GM19099 (cell line): ENCODE measurements around the gene C1QTNF7.

ENCODE experiments used
- POLR2A ChIP-seq: IDR thresholded peaks from 3 replicates; pipeline ENCODE4 v1.6.1; 2011; ENCODE audit warnings: low read depth; ENCODE audit not compliant: insufficient read length; ENCODE audit errors: extremely low read depth

Gene C1QTNF7

DNA sequence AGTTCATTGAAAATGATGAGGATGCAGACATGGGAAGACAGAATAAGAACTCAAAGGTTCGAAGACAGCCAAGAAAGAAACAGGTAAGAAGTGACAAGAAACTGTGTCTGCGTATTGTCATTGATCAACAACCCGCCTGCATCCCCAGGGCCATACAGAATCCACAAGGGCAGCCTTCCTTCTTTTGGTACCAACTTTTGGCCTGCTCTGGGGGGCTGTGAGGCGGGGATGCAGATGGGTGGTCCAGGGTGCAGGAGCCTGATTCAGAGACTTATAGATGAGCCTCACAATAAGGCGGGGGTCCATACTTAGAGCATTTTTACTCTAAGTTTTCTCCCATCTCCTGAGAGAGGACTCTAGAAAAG, 50.9 kb downstream of the C1QTNF7 start:
- no peak for TF ChIP-seq POLR2A

DNA sequence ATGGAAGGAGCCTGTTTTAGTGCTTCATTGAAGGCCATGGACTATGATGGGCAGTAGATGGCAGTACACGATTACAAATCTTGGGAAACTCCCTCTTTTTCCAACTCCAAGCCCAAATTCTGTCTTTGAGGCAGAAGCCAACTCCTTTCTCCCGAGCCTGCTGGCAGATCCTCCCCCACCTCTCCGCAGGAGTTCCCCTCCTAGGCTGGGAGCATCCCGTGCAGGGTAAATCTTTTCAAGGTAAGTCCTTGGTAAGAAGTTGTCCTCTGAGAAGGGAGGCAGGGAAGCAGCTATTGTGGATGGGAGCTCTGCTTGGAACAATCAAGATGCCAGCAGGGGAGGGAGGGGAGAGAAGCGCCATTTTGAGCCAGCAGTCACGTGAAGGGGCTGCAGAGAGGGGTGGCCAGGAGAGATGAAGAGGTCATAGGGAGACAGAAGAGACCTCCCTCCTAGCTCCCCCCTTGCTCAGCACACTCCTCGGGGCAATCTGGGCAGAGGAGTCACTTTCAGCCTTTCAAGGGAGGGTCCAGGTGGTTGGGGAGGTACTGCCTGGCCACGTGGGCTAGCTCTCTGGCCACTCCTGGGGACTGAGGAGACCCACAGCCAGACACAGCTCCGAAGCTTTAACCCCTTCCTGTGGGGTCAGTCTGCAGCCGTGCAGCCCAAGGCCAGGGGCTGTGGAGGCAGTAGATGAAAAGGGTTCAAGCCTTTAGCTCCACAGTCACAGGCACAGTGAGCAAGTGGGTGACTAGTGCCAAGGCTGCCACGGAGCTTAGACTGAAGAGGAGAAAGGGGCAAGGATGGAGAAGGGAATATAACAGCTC, 51.5 kb downstream of the C1QTNF7 start:
- no peak for TF ChIP-seq POLR2A

DNA sequence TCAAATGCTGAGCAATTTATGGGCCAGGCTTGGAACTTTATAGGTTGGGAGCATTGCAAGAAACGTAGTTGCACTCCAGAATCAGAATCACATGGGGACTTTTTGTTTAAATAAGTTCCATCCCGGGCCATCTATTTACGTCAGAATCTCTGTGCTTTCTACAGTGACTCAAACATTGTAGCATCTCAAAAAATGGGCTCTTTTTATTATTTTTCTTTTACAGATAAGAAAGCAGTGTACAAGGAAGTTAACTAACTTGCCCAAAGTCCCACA, 52.0 kb downstream of the C1QTNF7 start:
- no peak for TF ChIP-seq POLR2A

DNA sequence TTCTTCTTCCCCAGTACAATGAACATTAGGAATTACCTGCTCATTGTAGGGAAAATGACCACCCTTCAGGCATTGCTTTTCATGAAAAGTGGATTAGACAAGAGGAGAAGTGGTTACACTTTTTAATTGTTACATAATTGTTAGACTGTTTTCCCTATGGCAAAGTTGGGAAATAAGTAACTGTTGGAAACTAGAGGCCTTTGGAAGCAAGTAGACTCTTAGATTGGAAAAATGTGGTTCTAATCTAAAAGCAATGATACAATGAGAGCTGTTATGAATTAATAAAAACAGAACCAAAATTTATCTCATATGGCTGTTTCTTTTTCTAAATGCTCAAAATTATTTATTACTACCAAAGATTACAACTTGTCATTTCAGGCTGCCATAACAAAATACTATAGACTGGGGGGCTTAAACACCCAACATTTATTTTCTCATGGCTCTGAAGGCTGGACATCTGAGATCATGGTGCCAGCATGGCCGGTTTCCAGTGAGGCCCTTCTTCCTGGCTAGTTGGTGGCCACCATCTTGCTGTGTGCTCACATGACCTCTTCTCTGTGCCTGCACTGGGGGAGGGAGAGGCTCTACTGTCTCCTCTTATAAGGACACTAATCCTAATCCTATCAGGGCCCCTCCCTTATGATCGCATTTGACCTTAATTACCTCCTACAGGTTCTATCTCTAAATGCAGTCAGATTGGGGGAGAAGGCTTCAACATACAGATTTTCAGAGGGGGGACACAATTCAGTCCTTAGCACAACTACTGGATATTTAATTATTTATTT, 54.3 kb downstream of the C1QTNF7 start:
- no peak for TF ChIP-seq POLR2A

DNA sequence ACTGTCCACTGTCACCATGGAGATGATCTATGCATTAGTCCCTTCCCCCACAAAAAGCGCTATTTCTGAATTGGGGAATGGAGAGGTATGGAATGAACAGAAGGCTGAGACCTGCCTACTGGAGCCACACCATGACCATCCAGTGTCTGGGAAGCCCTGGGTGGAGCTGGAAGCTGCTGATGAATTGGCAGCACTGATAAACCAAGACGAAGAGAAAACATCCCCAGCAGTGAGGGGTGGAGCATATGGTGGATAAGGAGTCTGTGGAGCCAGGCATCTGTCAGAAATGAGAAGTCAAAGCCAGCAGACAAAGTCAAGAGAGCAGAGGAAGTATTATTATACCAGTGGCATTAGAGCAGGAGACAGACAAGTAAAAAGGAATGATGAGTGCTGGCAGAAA, 55.0 kb downstream of the C1QTNF7 start:
- no peak for TF ChIP-seq POLR2A

DNA sequence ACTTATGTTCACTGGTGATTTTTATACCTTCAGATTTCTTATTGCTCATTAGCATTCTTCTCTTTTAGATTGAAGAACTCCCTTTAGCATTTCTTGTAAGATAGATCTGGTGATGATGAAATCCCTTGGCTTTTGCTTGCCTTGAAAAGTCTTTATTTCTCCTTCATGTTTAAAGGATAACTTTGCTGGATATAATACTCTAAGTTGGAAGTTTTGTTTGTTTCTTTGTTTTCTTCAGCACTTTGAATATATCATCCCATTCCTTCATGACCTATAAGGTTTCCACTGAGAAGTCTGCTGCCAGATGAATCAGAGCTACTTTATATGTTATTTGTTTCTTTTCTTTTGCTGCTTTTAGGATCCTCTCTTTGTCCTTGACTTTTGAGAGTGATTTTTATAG, 60.3 kb downstream of the C1QTNF7 start:
- TF ChIP-seq POLR2A = no peak

DNA sequence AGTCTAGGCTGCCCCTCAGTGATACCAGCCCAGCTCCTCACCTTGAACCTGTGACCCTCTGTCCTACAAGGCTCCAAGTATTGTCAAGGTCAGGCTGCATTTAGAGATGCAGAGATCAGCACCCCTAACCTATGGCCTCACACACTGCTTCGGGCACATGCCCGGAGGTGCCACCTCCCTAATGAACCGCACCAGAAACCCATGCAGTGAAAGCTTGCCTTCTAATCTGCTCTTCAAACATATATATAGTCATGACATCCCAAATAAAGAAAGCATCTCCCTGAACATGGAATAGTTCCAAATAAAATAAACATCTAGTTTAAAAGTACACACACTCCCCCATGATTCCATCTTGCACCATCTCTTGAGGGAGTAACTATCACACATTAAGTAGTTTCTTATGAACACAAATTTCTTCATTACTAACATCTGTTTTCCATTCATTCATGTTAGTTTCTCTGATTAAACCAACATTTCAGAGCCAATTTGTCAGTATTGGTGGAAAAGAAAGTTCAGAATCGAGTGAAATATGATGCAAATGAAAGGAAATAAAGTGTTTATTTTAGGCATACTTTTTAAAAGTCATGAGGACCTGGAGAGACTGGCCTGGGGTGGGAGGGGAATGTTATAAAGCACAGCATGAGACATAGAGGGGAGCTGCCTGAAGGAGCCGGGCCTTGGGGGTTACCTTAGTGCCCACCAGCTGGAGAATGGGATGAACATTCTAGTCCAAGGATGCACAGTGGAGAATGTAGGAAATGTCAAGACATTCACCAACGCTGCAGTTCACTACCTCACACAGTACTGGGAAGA, 61.0 kb downstream of the C1QTNF7 start:
- TF ChIP-seq POLR2A = no peak

DNA sequence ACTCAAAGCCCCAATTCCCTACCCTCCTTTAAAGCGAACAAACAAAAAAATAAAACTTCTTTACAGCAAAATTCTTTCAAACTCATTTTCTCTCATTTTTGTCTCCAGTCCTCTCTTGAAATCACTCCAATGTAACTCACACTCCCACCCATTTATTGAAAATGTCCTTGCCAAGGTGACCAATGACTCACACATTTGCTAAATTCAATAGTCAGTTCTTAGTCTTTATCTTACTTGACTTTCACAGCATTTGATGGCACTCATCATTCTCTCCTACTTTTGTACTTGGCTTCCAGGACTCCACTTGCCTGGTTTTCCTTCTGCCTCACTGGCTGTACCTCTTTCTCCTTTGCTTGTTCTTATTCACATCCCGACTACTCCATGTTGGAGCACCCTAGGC, 61.7 kb downstream of the C1QTNF7 start:
- no peak for TF ChIP-seq POLR2A

DNA sequence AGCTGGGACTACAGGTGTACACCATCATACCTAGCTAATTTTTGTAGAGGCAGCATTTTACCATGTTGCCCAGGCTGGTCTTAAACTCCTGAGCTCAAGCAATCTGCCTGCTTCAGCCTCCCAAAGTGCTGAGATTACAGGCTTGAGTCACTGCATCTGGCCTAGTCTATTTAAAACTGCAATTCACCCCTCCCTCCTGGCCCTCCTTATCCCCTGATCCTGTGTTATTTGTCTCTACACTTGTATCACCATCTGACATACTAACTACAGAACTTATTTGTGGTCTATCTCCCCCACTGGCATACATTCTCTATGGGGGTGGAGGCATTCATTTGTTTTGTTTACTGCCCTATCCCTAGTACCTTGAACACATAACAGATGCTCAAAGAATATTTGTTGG, 65.6 kb downstream of the C1QTNF7 start:
- TF ChIP-seq POLR2A = no peak

DNA sequence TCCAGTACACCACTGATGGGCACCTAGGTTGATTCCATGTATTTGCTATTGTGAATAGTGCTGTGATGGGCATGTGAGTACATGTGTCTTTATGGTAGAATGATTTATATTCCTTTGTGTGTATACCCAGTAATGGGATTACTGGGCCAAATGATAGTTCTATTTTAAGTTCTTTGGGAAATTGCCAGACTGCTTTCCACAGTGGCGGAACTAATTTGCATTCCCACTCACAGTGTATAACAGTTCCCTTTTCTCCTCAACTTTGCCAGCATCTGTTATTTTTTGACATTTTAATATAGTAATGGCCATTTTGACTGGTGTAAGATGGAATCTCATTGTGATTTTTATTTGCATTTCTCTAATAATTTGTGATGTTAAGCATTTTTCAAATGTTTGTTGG, 67.8 kb downstream of the C1QTNF7 start:
- no peak for TF ChIP-seq POLR2A
